ENCODE measurements around the gene GEMIN7.

The GEMIN7 gene

GRCh38 chr19:45121827-45122345, 42.8 kb downstream of the GEMIN7 start:
- Histone ChIP-seq H2BK120ac (ENCODE audit: insufficient read depth, low read length, poor library complexity) (no peak overlapping the region), H3K14ac (ENCODE audit: low read length) (no peak overlapping the region), H3K9me3 (ENCODE audit: insufficient read depth, low read depth, low read length) (no peaks in the 10 kb centered on the region), H3K4me2 (ENCODE audit: low read length) (no peak overlapping the region), H3K27me3 (ENCODE audit: insufficient read depth, low read length) (no peaks in the 10 kb centered on the region), H3K4ac (ENCODE audit: low read depth, low read length) (no peak overlapping the region), H3K27ac (ENCODE audit: low read depth, low read length) (no peak overlapping the region), H3K9ac (ENCODE audit: low read length) (no peak overlapping the region), H4K8ac (ENCODE audit: low read depth, low read length) (no peak overlapping the region), H3K18ac (ENCODE audit: low read length) (peak overlapping the region; percentile 42), H3K79me1 (ENCODE audit: low read length) (no peaks in the 10 kb centered on the region), H3K23ac (ENCODE audit: low read length) (no peak overlapping the region), H4K91ac (ENCODE audit: low read depth, low read length) (no peak overlapping the region), H3K79me2 (ENCODE audit: control insufficient read depth, insufficient read depth, low read length, poor library complexity) (peaks cover 8% of the 10 kb centered on the region), H3K4me1 (ENCODE audit: control insufficient read depth in 1 of 2, insufficient read depth in 2 of 2, low read length in 2 of 2) (peaks cover 32 to 37% of the 10 kb centered on the region in 2 experiments), H2BK12ac (ENCODE audit: low read length) (no peak overlapping the region), H3K36me3 (ENCODE audit: control insufficient read depth in 1 of 2, insufficient read depth in 2 of 2, low read length in 2 of 2) (no peaks in the 10 kb centered on the region), H3K4me3 (ENCODE audit: low read depth, low read length) (no peak overlapping the region), H4K12ac (ENCODE audit: low read depth, low read length) (no peak overlapping the region), H2AFZ (ENCODE audit: insufficient read depth, low read length, poor library complexity) (no peak overlapping the region), H2BK5ac (ENCODE audit: low read depth, low read length, poor library complexity) (no peak overlapping the region), H2AK5ac (ENCODE audit: low read length) (no peak overlapping the region)
- no CpG with 5 or more reads among the region's 11 CpGs for WGBS (ENCODE audit: extremely low coverage, insufficient coverage, insufficient read length)
- DNase-seq: peak; percentile 24 to 65

- Histone ChIP-seq H3K9me3 (ENCODE audit: insufficient read depth, low read depth, low read length) (no peaks in the 10 kb centered on the region), H3K79me1 (ENCODE audit: low read length) (no peaks in the 10 kb centered on the region), H3K14ac (ENCODE audit: low read length) (no peak overlapping the region), H3K4me2 (ENCODE audit: low read length) (no peak overlapping the region), H3K23ac (ENCODE audit: low read length) (no peak overlapping the region), H4K91ac (ENCODE audit: low read depth, low read length) (no peak overlapping the region), H2AK5ac (ENCODE audit: low read length) (no peak overlapping the region), H3K27ac (ENCODE audit: low read depth, low read length) (no peak overlapping the region), H3K18ac (ENCODE audit: low read length) (peak overlapping the region; percentile 41), H3K79me2 (ENCODE audit: control insufficient read depth, insufficient read depth, low read length, poor library complexity) (peaks cover 8% of the 10 kb centered on the region), H2BK5ac (ENCODE audit: low read depth, low read length, poor library complexity) (no peak overlapping the region), H2BK12ac (ENCODE audit: low read length) (no peak overlapping the region), H3K27me3 (ENCODE audit: insufficient read depth, low read length) (no peaks in the 10 kb centered on the region), H3K4ac (ENCODE audit: low read depth, low read length) (no peak overlapping the region), H3K36me3 (ENCODE audit: control insufficient read depth in 1 of 2, insufficient read depth in 2 of 2, low read length in 2 of 2) (no peaks in the 10 kb centered on the region), H3K4me1 (ENCODE audit: control insufficient read depth in 1 of 2, insufficient read depth in 2 of 2, low read length in 2 of 2) (peaks cover 27 to 31% of the 10 kb centered on the region in 2 experiments), H2AFZ (ENCODE audit: insufficient read depth, low read length, poor library complexity) (no peak overlapping the region), H3K4me3 (ENCODE audit: low read depth, low read length) (no peak overlapping the region), H4K12ac (ENCODE audit: low read depth, low read length) (no peak overlapping the region), H4K8ac (ENCODE audit: low read depth, low read length) (no peak overlapping the region), H2BK120ac (ENCODE audit: insufficient read depth, low read length, poor library complexity) (no peak overlapping the region), H3K9ac (ENCODE audit: low read length) (no peak overlapping the region)
- DNase-seq: no peak
- WGBS (ENCODE audit: extremely low coverage, insufficient coverage, insufficient read length): no CpG with 5 or more reads among the region's 6 CpGs
Observed at GRCh38 chr19:45122832-45123231, 43.8 kb downstream of the GEMIN7 start.

- Histone ChIP-seq H3K36me3 (ENCODE audit: control insufficient read depth in 1 of 2, insufficient read depth in 2 of 2, low read length in 2 of 2) (no peaks in the 10 kb centered on the region), H3K23ac (ENCODE audit: low read length) (no peak overlapping the region), H3K4ac (ENCODE audit: low read depth, low read length) (no peak overlapping the region), H3K18ac (ENCODE audit: low read length) (no peak overlapping the region), H4K8ac (ENCODE audit: low read depth, low read length) (no peak overlapping the region), H3K4me3 (ENCODE audit: low read depth, low read length) (no peak overlapping the region), H4K12ac (ENCODE audit: low read depth, low read length) (no peak overlapping the region), H3K79me1 (ENCODE audit: low read length) (no peaks in the 10 kb centered on the region), H2BK120ac (ENCODE audit: insufficient read depth, low read length, poor library complexity) (no peak overlapping the region), H2BK12ac (ENCODE audit: low read length) (no peak overlapping the region), H2AK5ac (ENCODE audit: low read length) (no peak overlapping the region), H3K27me3 (ENCODE audit: insufficient read depth, low read length) (no peaks in the 10 kb centered on the region), H3K4me1 (ENCODE audit: control insufficient read depth in 1 of 2, insufficient read depth in 2 of 2, low read length in 2 of 2) (peaks cover 27 to 31% of the 10 kb centered on the region in 2 experiments), H3K27ac (ENCODE audit: low read depth, low read length) (no peak overlapping the region), H3K9me3 (ENCODE audit: insufficient read depth, low read depth, low read length) (no peaks in the 10 kb centered on the region), H3K4me2 (ENCODE audit: low read length) (peak overlapping the region; percentile 17), H3K9ac (ENCODE audit: low read length) (no peak overlapping the region), H2AFZ (ENCODE audit: insufficient read depth, low read length, poor library complexity) (no peak overlapping the region), H4K91ac (ENCODE audit: low read depth, low read length) (no peak overlapping the region), H3K79me2 (ENCODE audit: control insufficient read depth, insufficient read depth, low read length, poor library complexity) (peaks cover 8% of the 10 kb centered on the region), H3K14ac (ENCODE audit: low read length) (no peak overlapping the region), H2BK5ac (ENCODE audit: low read depth, low read length, poor library complexity) (no peak overlapping the region)
- WGBS (ENCODE audit: extremely low coverage, insufficient coverage, insufficient read length): no CpG with 5 or more reads among the region's 9 CpGs
- peak; percentile 94 to 96 for DNase-seq
Observed at GRCh38 chr19:45123440-45123850, 44.4 kb downstream of the GEMIN7 start.

DNA sequence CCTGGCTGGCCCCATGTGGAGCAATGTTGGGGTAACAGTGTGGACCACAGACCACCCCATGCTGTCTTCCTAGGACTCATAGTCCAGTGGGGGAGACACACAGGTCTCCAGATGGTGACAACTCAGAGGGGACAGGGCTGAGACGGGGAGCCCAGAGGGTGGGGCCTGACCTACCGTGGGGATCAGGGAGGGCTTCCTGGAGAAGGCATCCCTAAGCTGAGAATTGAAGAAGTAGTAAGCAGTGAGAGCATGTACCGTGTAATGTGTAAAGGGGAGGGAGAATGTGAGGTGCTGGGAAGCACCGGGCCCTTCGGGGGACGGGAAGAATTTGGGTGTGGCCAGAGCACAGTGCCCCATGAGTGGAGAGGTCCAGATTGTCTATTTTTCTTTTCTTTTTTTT, 45.0 kb downstream of the GEMIN7 start:
- Histone ChIP-seq H3K4ac (ENCODE audit: low read depth, low read length) (peak overlapping the region; percentile 28), H3K14ac (ENCODE audit: low read length) (no peak overlapping the region), H2AFZ (ENCODE audit: insufficient read depth, low read length, poor library complexity) (no peak overlapping the region), H2AK5ac (ENCODE audit: low read length) (peak overlapping the region; percentile 20), H3K4me3 (ENCODE audit: low read depth, low read length) (no peak overlapping the region), H3K9ac (ENCODE audit: low read length) (no peak overlapping the region), H2BK12ac (ENCODE audit: low read length) (no peak overlapping the region), H4K91ac (ENCODE audit: low read depth, low read length) (no peak overlapping the region), H2BK5ac (ENCODE audit: low read depth, low read length, poor library complexity) (no peak overlapping the region), H3K27ac (ENCODE audit: low read depth, low read length) (no peak overlapping the region), H3K79me2 (ENCODE audit: control insufficient read depth, insufficient read depth, low read length, poor library complexity) (peaks cover 8% of the 10 kb centered on the region), H3K27me3 (ENCODE audit: insufficient read depth, low read length) (no peaks in the 10 kb centered on the region), H3K4me1 (ENCODE audit: control insufficient read depth in 1 of 2, insufficient read depth in 2 of 2, low read length in 2 of 2) (peaks cover 27 to 31% of the 10 kb centered on the region in 2 experiments), H3K79me1 (ENCODE audit: low read length) (no peaks in the 10 kb centered on the region), H3K18ac (ENCODE audit: low read length) (no peak overlapping the region), H4K12ac (ENCODE audit: low read depth, low read length) (no peak overlapping the region), H3K4me2 (ENCODE audit: low read length) (no peak overlapping the region), H3K36me3 (ENCODE audit: control insufficient read depth in 1 of 2, insufficient read depth in 2 of 2, low read length in 2 of 2) (no peaks in the 10 kb centered on the region), H3K23ac (ENCODE audit: low read length) (no peak overlapping the region), H4K8ac (ENCODE audit: low read depth, low read length) (no peak overlapping the region), H3K9me3 (ENCODE audit: insufficient read depth, low read depth, low read length) (no peaks in the 10 kb centered on the region), H2BK120ac (ENCODE audit: insufficient read depth, low read length, poor library complexity) (no peak overlapping the region)
- DNase-seq: no peak
- no CpG with 5 or more reads among the region's 6 CpGs for WGBS (ENCODE audit: extremely low coverage, insufficient coverage, insufficient read length)
